ENCODE results near the gene MYLK. TPM values are rescaled to one million over a fixed set of nuclear protein-coding genes. Genes with fewer than 3 reads are reported as not detected.

MYLK gene
- total RNA-seq, 2 donors from 2014 or later = 99.0 to 240 TPM

DNA sequence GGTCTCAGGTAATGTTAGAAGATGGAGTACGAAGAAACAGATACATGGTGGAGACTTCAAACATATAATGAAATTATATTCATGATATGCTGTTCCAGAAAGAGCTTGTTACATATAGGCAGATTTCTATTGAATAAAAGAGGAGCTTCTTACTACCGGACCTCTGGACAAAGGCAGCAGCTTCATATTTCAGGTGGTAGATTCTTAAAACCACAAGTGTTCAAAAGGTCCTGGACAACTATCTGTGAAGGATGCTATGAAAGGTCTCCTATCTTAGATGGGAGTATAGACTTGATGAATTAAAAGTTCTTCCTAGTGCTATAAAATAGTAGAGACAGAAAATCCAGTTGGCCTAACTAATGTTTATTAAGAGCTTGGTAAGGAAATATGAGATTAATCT, 43.2 kb downstream of the MYLK start:
- ATAC-seq = no peak
- intact Hi-C loops (cut with DNase I, micrococcal nuclease) = no loop called here
- DNase-seq = no peak

DNA sequence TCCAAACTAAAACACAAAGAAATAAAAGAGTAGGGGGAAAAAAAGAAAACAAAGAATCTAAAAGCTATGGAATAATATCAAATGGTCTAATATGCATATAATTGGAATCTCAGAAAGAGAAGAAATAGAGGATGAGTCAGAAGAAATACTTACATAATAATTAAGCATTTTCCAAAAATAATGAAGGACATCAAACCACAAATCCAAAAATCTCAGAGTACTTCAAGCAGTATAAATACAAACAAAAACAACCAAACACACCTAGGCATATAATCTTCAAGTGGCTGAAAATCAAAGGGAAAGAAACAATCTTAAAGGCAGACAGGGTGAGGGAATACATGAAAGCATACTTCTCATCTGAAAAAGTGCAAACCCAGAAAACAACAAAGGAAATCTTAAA, 46.3 kb downstream of the MYLK start:
- ATAC-seq = no peak
- intact Hi-C loops (cut with DNase I, micrococcal nuclease) = no loop called here
- no peak for DNase-seq

DNA sequence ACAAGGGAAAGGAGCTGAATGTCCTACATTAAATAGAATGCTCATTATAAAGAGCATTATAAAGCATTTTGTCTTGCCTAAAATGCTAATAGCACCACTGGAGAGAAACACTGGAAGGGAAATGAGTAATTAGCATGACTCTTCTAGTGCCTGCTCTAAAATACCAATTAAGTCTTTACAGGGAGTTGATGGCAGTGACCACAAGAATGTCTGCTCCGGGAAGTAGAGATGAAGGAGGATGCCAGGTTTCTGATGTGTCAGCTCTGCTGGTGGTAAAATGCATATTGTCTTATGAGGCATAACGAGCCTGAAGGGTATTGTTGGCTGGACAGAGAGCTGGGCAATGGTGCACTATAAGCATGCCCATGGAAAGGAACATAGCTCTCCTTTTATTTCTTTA, 49.5 kb downstream of the MYLK start:
- no peak for DNase-seq
- no peak for ATAC-seq
- intact Hi-C loops (cut with DNase I, micrococcal nuclease) = no loop called here

DNA sequence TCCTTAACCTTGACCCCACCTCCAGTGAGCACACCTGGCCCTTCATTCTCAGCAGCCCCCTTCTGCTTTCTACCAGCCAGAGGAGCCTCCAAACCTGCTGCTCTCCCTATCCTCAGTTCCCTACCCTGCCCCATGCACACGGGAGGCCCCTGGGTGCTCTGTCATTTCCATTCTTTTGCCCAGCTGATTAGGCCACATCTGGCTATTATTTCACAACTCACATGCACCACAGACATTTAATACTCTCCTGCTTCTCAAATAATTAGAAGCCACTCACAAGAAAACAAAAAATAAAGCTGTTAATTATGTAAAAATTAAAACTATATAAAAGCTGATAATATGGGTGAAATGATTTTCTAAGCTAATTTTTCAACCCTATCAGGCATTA, 50.7 kb downstream of the MYLK start:
- ATAC-seq = no peak

DNA sequence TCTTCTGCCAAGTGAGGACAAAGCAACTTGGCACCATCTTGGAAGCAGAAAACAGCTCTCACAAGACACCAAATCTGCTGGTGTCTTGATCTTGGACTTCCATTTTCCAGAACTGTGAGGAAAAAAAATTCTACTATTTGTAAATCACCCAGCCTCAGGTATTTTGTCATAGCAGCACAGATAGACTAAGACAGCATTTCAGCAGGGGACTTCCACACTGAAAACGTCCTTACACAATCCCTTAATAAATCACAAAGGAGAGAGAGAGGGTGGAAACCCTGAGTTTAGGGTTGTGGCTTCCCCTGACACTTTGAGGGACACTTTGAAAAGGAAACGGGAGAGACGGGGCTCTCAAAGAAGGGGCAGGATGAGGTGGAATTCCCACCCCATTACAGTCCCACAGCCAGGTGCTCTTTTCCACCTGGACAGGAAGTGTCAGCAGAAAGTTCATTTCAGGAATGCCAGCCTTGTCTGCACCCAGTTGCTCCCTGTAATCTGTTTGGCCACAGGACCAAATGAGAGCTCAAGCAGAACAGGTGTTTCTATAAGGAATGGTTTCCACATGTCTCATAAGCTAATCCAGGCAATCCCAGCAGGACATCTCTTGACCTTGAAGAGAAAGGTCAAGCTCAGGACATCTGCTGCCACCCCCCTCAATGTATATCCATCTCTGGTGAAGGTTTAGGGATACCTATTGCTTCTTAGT, 51.3 kb downstream of the MYLK start:
- intact Hi-C loops (cut with DNase I, micrococcal nuclease) = no loop called here
- DNase-seq (no peak), ATAC-seq (no peak)

More for the DNA sequence above, 50.7 kb downstream of the MYLK start:
- DNase-seq = no peak
- intact Hi-C loops (cut with DNase I, micrococcal nuclease) = no loop called here

DNA sequence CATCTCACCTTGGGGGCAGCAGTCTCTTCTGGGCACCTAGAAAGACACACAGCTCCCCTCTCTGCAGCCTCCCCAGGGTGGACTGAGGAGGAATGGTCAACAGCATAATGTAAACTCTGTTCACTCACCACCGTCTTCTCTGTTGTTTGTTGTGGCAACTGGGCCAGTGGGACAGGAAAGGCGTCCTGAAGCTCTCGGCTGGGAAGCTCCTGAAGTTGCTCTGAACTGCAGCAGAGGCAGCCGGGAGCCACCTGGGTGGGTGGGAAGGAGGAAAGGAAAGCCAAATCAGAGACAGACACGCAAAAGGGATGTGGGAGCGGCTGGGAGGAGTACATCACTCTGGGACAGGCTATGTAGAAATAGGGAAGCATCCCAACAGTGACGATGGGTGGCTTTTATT, 52.7 kb downstream of the MYLK start:
- DNase-seq (no peak), ATAC-seq (no peak)
- intact Hi-C loops (cut with DNase I, micrococcal nuclease) = no loop called here

DNA sequence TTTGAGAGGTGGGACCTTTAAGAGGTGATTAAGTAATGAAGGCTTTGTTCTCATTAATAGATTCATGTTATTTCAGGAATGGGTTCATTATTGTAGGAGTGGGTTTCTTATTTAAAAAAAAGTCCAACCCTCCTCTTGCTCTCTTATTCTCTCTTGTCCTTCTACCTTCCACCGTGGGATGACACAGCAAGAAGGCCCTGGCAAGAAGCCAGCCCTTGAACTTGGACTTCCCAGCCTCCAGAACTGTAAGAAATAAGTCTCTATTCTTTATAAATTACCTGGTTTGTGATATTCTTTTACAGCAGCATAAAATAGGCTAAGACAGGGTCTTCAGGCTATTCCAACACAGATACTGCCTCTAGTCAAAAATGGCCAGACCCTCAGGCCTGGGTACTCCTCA, 62.2 kb downstream of the MYLK start:
- ATAC-seq (no peak), DNase-seq (no peak)
- intact Hi-C loops (cut with DNase I, micrococcal nuclease) = no loop called here

DNA sequence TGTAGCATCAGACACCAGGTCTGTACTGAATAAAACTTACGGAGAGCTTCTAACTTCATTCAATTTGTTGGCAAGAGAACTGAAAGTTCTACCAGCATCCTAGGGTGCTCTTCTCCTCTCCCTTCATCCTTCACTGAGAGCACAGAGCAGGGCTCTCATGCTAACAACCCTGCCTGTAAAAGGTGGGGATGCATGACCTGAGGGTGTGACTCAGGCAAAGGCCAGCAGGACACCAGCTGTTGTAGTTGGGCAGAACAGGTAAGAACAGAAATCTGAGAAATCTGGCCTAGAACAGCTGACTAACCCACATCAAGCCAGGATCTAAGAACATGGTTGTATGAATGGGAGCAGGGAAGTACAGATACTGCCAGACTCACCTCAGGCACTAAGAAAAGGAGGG, 64.2 kb downstream of the MYLK start:
- intact Hi-C loops (cut with DNase I, micrococcal nuclease) = no loop called here
- no peak for DNase-seq
- ATAC-seq = peak; percentile 50

DNA sequence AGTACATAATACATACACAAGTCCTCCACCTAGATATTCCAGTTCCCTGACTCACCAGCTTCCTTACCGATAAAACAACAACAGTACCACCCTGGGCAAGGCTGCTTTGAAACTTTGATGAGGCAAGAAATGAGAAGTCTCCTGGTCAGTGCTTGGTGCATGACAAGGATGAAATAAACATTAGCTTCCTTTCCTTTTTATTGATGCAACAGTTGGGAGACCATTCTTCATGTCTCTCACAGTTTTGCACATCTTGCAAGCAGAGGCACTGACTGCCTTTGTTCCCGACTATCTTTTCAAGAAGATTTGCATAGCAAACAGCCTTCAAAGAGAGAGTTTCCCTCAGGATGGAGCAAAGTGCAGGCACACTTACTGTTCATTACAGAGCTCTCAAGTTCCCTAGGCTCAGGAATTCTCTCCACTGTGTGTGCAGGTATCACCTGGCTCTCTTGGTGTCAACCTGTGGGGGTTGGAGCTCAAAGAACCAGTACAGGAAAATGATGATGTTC, 65.2 kb downstream of the MYLK start:
- DNase-seq = no peak
- peak; percentile 70 for ATAC-seq
- intact Hi-C loops (cut with DNase I, micrococcal nuclease) = no loop called here

DNA sequence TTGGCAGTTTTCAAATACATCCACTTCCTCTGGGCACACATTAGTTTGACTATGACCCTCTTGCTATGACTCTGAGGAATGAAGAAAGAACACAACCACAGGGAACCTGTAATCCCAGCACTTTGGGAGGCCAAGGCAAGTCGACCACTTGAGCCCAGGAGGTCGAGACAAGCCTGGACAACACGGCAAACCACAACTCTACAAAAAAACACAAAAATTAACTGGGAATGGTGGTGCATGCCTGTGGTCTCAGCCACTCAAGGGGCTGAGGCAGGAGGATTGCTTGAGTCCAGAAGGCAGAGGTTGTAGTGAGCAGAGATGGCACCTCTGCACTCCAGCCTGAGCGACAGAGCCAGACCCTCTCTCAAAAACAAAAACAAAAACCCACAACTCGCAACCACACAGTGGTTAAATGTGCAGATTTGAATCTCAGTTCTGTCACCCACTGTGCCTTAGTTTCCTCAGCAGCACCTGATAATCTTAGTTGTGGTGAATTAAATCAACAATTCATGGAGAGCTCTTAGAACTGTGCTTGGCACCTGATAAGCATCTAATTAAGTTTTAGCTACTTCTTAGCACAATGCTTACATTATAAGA, 65.7 kb downstream of the MYLK start:
- DNase-seq = no peak
- ATAC-seq = no peak
- intact Hi-C loops (cut with DNase I, micrococcal nuclease) = no loop called here

DNA sequence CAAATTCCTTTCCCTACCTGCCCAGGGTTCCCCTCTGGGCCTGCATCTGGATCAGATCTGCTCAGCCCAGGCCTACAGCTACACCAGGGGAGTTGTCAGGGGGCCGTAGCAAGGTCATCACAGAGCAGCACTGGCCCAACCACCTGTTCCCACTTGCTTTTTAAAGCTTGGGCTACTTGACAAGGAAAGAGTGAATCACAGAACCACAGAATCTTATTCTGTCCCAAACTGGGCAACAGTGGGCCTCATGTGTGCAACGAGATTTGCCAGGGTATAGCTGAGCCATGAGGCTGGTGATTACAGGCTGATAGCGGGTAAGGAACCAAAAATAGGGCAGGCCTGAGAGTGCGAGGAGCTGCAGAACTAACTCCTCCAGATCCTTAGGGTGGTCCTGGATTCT, 66.7 kb downstream of the MYLK start:
- DNase-seq (no peak), ATAC-seq (no peak)

DNA sequence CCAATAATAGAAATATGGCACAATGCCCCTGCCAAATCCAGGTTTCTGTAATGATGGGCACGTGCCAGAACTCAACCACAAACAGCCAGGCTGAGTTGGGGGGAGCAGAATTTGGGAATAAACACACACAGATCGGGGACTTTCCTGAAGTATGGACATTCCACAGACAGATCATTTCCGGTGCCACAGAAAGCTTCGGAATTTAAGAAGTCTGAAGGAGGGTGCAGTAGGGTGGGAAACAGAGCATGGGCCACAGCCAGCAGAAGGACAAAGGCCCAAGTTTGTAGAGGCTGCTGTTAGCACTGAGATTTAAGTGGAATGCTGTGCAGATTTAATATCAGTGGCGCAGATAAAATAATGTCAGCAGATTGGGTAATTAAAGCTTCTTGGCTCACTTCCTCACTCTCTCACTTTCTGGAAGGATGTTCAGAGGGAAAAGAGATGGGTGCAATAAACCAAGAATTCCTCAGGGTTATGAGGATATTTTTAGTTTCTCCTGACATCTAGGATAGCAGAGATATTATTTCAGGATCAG, 67.4 kb downstream of the MYLK start:
- ATAC-seq (no peak), DNase-seq (no peak)
- intact Hi-C loops (cut with DNase I, micrococcal nuclease) = no loop called here

More for the DNA sequence above, 66.7 kb downstream of the MYLK start:
- intact Hi-C loops (cut with DNase I, micrococcal nuclease) = no loop called here

DNA sequence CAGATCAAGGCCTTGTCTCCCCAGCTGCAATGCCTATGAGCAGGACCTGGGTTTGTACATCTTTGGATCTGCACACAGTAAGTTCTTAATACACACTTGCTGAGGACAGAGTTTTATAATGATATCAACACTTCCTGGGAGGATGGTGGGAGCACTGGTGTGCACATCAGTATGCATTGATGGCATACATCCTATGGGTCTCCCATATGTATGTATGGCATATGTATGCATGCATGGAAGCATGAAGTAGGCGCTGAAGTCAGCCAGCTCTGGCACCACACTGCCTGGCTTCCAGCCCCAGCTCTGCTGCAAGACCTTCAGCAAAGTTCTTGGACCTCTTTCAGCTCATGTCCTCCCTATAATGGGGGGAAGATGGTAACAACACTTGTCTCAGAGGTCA, 68.2 kb downstream of the MYLK start:
- DNase-seq = no peak
- no peak for ATAC-seq
- intact Hi-C loops (cut with DNase I, micrococcal nuclease) = no loop called here

DNA sequence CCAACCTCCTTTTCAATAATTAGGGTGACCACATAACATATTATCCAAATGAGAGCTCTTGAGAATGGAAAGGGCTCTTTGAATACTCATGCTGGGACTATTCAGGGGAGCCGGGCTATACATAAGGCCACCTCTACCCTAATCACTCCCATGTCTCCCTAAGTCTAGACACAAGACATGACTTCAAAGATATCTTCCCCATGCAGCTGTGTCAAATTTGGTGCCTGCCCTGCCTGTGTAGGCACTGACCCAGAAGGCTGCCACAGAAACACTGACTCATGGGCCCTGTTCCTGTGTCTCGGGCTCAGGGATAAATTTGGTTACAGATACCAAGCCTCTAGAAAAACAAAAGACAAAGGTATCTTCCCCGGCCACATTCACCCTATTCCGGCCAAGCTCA, 70.3 kb downstream of the MYLK start:
- intact Hi-C loops (cut with DNase I, micrococcal nuclease) = no loop called here
- ATAC-seq = no peak
- DNase-seq = no peak

DNA sequence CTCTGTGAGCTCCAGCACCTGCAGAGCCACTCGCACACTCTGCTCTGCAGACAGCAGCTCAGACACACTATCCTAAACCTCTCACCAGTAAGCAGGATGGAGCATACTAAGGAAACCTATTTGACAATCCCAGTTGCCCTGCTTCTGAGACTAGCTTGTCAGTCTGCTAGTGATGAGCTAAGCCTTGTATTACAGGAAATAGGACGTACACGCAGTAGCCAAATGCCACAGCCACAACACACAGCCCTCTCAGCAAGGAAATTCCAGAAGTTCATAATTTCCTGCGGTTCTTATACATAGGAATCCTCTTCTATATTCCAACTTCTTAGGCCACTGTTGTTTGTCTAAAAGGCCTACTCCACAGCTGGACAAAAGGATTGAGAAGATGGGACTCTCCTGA, 74.5 kb downstream of the MYLK start:
- DNase-seq (no peak), ATAC-seq (no peak)
- intact Hi-C loops (cut with DNase I, micrococcal nuclease) = no loop called here

DNA sequence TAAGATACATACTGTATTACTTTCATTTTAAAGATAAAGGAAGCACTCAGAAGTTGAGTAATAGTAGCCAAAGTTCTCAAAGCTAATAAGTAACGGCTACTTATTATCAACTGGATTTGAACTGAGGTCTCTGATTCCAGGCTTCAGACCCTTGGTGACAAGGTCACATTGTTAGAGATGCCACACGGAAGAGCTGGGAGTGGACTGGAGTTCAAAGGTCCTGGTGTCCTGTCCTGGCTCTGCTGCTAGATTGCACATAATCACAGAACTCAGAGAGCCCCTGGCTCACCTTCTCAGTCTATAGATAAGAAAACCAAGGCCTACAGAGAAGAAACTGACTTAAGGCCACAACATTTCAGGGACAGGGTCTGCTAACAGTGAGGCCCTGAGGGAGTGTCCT, 75.3 kb downstream of the MYLK start:
- no peak for DNase-seq
- ATAC-seq = peak; percentile 28
- intact Hi-C loops (cut with DNase I, micrococcal nuclease) = no loop called here

DNA sequence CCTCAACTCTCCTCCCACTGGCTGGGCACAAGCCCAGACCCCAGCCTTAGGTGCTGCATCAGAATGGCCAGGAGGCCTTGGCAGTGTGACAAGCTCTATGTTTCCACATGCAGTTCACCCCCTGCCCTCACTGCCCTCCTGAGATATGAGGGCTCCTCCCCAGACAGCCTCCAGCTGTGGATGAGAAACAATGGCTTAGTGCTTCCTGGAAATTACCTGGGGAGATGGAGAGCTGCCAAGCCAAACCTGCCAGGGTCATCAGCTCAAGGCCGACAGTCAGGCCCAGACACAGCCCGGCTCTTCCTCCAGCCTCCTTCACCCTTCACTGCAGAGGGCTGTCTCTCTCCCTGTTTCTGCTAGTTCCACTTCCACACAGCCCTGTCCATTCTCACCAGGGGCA, 76.3 kb downstream of the MYLK start:
- intact Hi-C loops (cut with DNase I, micrococcal nuclease) = no loop called here
- peak; percentile 61 to 68 for DNase-seq
- ATAC-seq = peak; percentile 78

DNA sequence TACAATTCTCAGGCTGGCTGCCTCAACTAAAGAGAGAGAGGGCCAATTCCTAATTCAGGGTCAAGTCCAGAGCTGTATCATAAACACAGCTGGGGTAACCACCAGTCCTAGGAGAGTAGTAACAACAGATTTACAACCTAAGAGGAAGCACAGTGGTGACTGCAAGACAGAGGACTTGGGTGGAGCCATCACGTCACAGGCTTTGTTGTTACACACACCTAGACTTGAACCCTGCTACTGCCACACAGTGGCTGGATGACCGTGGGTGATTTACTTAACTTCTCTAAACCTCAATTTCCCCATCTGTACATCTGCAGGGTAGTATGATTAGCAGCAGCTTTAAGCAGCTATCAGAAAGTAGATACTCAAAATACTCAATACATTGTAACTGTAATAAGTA, 78.6 kb downstream of the MYLK start:
- ATAC-seq = peak; percentile 58
- intact Hi-C loops (cut with DNase I, micrococcal nuclease) = no loop called here
- DNase-seq = peak in 1 of 2 donors; percentile 31

DNA sequence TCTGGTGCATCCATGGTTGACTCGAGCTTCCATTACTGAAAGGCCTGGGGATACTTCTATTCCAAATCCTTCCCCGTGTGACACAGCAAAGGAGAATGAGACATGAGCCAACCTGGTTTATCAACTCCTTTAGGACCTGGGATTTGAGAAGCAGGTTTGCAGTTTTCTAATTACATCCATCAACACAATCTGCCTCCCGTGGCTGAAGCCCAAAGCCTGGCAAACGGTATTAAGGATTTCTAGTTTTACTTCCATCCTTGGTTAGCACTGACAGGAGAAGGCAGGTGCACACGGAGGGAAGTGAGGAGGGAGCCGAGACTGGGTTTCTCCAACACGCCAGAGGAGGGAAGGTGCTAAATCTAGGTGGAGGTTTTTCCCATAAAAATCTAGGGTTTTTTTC, 79.0 kb downstream of the MYLK start:
- no peak for ATAC-seq
- intact Hi-C loops (cut with DNase I, micrococcal nuclease) = no loop called here
- no peak for DNase-seq

DNA sequence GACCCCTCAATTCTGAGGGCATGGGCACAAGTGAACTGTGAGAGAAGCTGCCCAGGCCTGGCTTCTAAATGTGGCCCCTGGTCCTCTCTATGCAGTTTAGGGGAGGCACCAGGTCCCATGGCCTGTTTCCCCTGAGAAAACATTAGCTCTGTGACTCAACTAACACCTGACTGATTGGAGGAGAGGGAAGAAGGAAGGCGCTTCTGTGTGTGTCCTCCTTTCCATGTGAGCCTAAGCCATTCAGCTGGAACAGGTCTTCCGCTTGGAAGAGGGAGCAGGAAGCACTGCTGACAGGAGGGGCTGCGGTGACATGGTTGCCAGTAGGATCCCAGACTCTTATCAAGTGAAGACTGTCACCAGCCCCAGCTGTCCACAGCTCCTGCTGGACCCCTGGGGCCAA, 79.5 kb downstream of the MYLK start:
- ATAC-seq = no peak
- no peak for DNase-seq
- intact Hi-C loops (cut with DNase I, micrococcal nuclease) = no loop called here

DNA sequence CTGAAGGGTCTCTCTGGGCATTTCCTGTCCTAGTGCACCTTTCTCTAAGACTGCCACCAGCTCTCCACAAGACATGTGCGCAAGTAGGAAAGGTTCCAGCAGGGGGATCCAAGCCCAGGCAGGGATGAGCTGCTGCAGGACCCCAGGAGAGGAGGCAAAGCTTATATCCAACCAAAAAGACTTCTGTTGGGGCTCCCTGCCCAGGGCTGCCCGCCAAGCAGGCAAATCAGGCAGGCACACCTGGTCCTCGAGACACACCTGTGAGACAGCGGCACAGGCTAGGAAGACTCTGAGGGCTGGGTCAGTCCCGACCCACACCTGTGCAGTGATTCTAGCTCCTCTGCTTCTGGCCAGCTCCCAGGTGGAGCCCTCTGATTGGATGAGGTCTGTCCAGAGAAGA, 80.6 kb downstream of the MYLK start:
- peak; percentile 36 to 51 for DNase-seq
- ATAC-seq = peak; percentile 42
- intact Hi-C loops (cut with DNase I, micrococcal nuclease) = no loop called here
